HCT116 (cell line): ENCODE results near the gene PPFIA2. TPM values are rescaled to one million over a fixed set of nuclear protein-coding genes. Genes with fewer than 3 reads are reported as not detected.

Experiments used
- ATAC-seq: fragments of 200-7000 bp; cut with Tn5 transposase; 2 replicates; pipeline ENCODE4 v1.9.1; 2020; ENCODE audit warnings: mild to moderate bottlenecking, moderate library complexity
- BruUV-seq: library from RNA; stranded (reverse); fragments of 400-500 nt; replicated peaks from 2 replicates; lab custom pipeline; 2021; lab: Mats Ljungman, UMichigan
- CTCF ChIA-PET: fragments of 300-600 bp; sonication (Branson Sonifier 250); formaldehyde crosslinking; loops from one replicate; lab custom pipeline; 2021; ENCODE audit warnings: antibody characterized with exemption; lab: Charles Lee
- POLR2A ChIA-PET: fragments of 300-600, 350-600 bp; sonication (Branson Sonifier 250); formaldehyde crosslinking; loops from one replicate; lab custom pipeline; 2021; ENCODE audit warnings: antibody characterized with exemption; lab: Charles Lee
- RAD21 ChIA-PET, 2 experiments: fragments of 300-600 bp; sonication (Branson Sonifier 250); formaldehyde crosslinking; loops; one replicate each; lab custom pipeline; 2023; ENCODE audit warnings: low total read pairs in 2 of 2; ENCODE audit not compliant: uncharacterized antibody in 2 of 2, unreplicated experiment in 2 of 2, low non-redundant PET in 1 of 2; lab: Charles Lee
- DNase-seq: peaks from one replicate; pipeline ENCODE4 v3.0.0-alpha.2; 2010; ENCODE audit warnings: low read depth, low spot score
- H2AFZ ChIP-seq: fragments of 200-600 bp; shearing (Covaris generic), sonication (generic); 2 replicates; pipeline ENCODE4 v1.6.1; 2017; ENCODE audit warnings: low read depth, mixed run types, mixed read lengths, antibody characterized with exemption, low read length; ENCODE audit not compliant: poor library complexity, severe bottlenecking
- H3K27ac ChIP-seq: 2 replicates; pipeline ENCODE4 v1.5.1; 2012; ENCODE audit warnings: low read depth, low read length
- H3K27me3 ChIP-seq: fragments of 200-600 bp; sonication (generic); 2 replicates; pipeline ENCODE4 v1.6.1; 2016; ENCODE audit warnings: mixed run types, low read length, mixed read lengths; ENCODE audit not compliant: insufficient read depth
- H3K36me3 ChIP-seq, 2 experiments: fragments of 200-500 bp in 1 of 2; fragments of 200-600 bp in 1 of 2; sonication (Bioruptor generic) in 1 of 2; sonication (generic) in 1 of 2; 2 replicates each; pipeline versions ENCODE4 v1.5.1 to v1.6.1; 2014 to 2016; ENCODE audit warnings: low read length in 2 of 2, inconsistent platforms in 1 of 2, mixed read lengths in 1 of 2, mixed run types in 1 of 2; ENCODE audit not compliant: insufficient read depth in 2 of 2, control insufficient read depth in 1 of 2
- H3K4me1 ChIP-seq, 2 experiments: fragments of 200-600 bp in 1 of 2; sonication (generic) in 1 of 2; 2 replicates each; pipeline versions ENCODE4 v1.5.1 to v1.6.1; 2012 to 2017; ENCODE audit warnings: low read length in 2 of 2, inconsistent platforms in 1 of 2, mild to moderate bottlenecking in 1 of 2, mixed read lengths in 1 of 2, mixed run types in 1 of 2, moderate library complexity in 1 of 2; ENCODE audit not compliant: insufficient read depth in 2 of 2, control insufficient read depth in 1 of 2
- H3K4me2 ChIP-seq: fragments of 200-600 bp; sonication (generic); 2 replicates; pipeline ENCODE4 v1.6.1; 2017; ENCODE audit warnings: mixed run types, low read length, mixed read lengths
- H3K4me3 ChIP-seq, 2 experiments: fragments of 200-600 bp in 1 of 2; sonication (generic) in 1 of 2; replicated peaks in 1 of 2; 2 replicates each; pipeline ENCODE4 v1.5.1; 2011 to 2016; ENCODE audit warnings: low read length in 2 of 2, control low read depth in 1 of 2, low read depth in 1 of 2, mild to moderate bottlenecking in 1 of 2, mixed read lengths in 1 of 2, mixed run types in 1 of 2
- H3K79me2 ChIP-seq: fragments of 200-600 bp; sonication (generic); 2 replicates; pipeline ENCODE4 v1.6.1; 2017; ENCODE audit warnings: mild to moderate bottlenecking, mixed run types, low read length, moderate library complexity, mixed read lengths; ENCODE audit not compliant: insufficient read depth
- H3K9ac ChIP-seq: fragments of 200-600 bp; sonication (generic); 2 replicates; pipeline ENCODE4 v1.6.1; 2016; ENCODE audit warnings: low read length, mixed read lengths
- H3K9me2 ChIP-seq: fragments of 200-600 bp; sonication (generic), shearing (Covaris generic); 2 replicates; pipeline ENCODE4 v1.6.1; 2017; ENCODE audit warnings: mixed run types, mild to moderate bottlenecking, moderate library complexity; ENCODE audit not compliant: insufficient read depth
- H3K9me3 ChIP-seq, 2 experiments: fragments of 200-500 bp in 1 of 2; fragments of 200-600 bp in 1 of 2; sonication (Bioruptor generic) in 1 of 2; sonication (generic) in 1 of 2; 2 replicates each; pipeline ENCODE4 v1.6.1; 2014 to 2017; ENCODE audit warnings: low read length in 2 of 2, mixed read lengths in 2 of 2, inconsistent platforms in 1 of 2, low read depth in 1 of 2, mild to moderate bottlenecking in 1 of 2, mixed run types in 1 of 2, moderate library complexity in 1 of 2; ENCODE audit not compliant: control insufficient read depth in 1 of 2, insufficient read depth in 1 of 2
- H4K20me1 ChIP-seq: fragments of 200-600 bp; sonication (generic), shearing (Covaris generic); 2 replicates; pipeline ENCODE4 v1.6.1; 2017; ENCODE audit warnings: mixed run types, mild to moderate bottlenecking, moderate library complexity; ENCODE audit not compliant: insufficient read depth
- CBX3 ChIP-seq: IDR thresholded peaks from 2 replicates; pipeline ENCODE4 v1.6.1; 2012; ENCODE audit warnings: low read depth
- CEBPB ChIP-seq: IDR thresholded peaks from 2 replicates; pipeline ENCODE4 v1.6.1; 2012; ENCODE audit warnings: low read depth
- EGR1 ChIP-seq: IDR thresholded peaks from 2 replicates; pipeline ENCODE4 v1.6.1; 2012; ENCODE audit warnings: low read depth
- ELF1 ChIP-seq: IDR thresholded peaks from 2 replicates; pipeline ENCODE4 v1.6.1; 2012; ENCODE audit warnings: low read depth, borderline replicate concordance
- EZH2phosphoT487 ChIP-seq: fragments of 200-600 bp; IDR thresholded peaks from 2 replicates; pipeline ENCODE4 v1.6.1; 2018; ENCODE audit warnings: antibody characterized with exemption, borderline replicate concordance
- FOSL1 ChIP-seq: IDR thresholded peaks from 2 replicates; pipeline ENCODE4 v1.6.1; 2012; ENCODE audit warnings: low read depth
- RAD21 ChIP-seq: IDR thresholded peaks from 2 replicates; pipeline ENCODE4 v1.6.1; 2012; ENCODE audit warnings: low read depth, mild to moderate bottlenecking
- SIN3A ChIP-seq: IDR thresholded peaks from 2 replicates; pipeline ENCODE4 v1.6.1; 2012; ENCODE audit warnings: low read depth
- SP1 ChIP-seq: IDR thresholded peaks from 2 replicates; pipeline ENCODE4 v1.6.1; 2012; ENCODE audit warnings: low read depth
- TCF7L2 ChIP-seq: IDR thresholded peaks from 2 replicates; pipeline ENCODE4 v1.7.0; 2011; ENCODE audit warnings: borderline replicate concordance, inconsistent platforms; ENCODE audit not compliant: insufficient read depth, insufficient read length; ENCODE audit errors: extremely low read depth
- YY1 ChIP-seq: IDR thresholded peaks from 2 replicates; pipeline ENCODE4 v1.6.1; 2011; ENCODE audit warnings: low read length, low read depth, moderate library complexity, mild to moderate bottlenecking; ENCODE audit not compliant: insufficient replicate concordance; ENCODE audit errors: extremely low read depth
- ZFX ChIP-seq: fragments of 450-650 bp; IDR thresholded peaks from 2 replicates; pipeline ENCODE4 v1.6.1; 2017
- ZNF274 ChIP-seq: fragments of 200-500 bp; sonication (Bioruptor generic); IDR thresholded peaks from 2 replicates; pipeline ENCODE4 v1.6.1; 2014; ENCODE audit warnings: mild to moderate bottlenecking, low read depth, low read length, inconsistent platforms
- intact Hi-C: fragments of 100-400 bp; cut with micrococcal nuclease; formaldehyde crosslinking; loops from 2 replicates; pipeline ENCODE4 v1.10.0; 2022
- total RNA-seq: library from RNA; stranded (reverse); gene quantifications from one replicate; pipeline ENCODE4 v1.2.1, GENCODE V29; 2021; ENCODE audit not compliant: unreplicated experiment
- TF ChIP-seq, protein P1 (sequence below), 3 experiments: fragments of 200-600 bp in 1 of 3; sonication (generic) in 1 of 3; IDR thresholded peaks in 2 of 3; conservative IDR thresholded peaks in 1 of 3; 2 replicates each; pipeline ENCODE4 v1.5.1; 2012 to 2017; ENCODE audit warnings: low read depth in 2 of 3, low read length in 2 of 3, antibody characterized with exemption in 1 of 3, borderline replicate concordance in 1 of 3, control low read depth in 1 of 3, mild to moderate bottlenecking in 1 of 3, mixed read lengths in 1 of 3, mixed run types in 1 of 3, moderate library complexity in 1 of 3; ENCODE audit not compliant: insufficient read depth in 1 of 3
- TF ChIP-seq, protein P2 (sequence below): IDR thresholded peaks from 2 replicates; pipeline ENCODE4 v1.6.1; 2012
- TF ChIP-seq, protein P3 (sequence below): IDR thresholded peaks from 2 replicates; pipeline ENCODE4 v1.6.1; 2012

PPFIA2 gene
- total RNA-seq, 1 experiment from 2014 or later = not detected

DNA sequence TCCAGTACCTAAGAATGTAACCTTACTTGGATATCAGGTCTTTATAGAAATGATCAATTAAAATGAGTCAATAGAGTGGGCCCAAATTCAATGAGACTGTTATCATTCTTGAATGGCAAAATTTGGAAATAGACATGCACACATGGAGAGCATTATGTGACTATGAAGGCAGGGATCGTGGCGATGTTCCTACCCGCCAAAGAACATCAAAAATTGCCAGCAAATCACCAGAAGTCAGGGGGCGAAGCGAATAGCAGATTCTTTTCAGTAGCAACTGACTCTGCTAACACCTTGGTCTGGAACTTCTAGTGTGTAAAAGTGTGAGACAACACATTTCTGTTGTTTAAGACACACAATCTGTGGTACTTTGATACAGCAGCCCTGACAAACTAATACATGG is 488.8 kb downstream of the PPFIA2 start:
- H4K20me1 ChIP-seq = no peaks in the 10 kb centered on the region
- no peak overlapping the region for H3K27ac ChIP-seq
- H3K9ac ChIP-seq = no peak overlapping the region
- no peaks in the 10 kb centered on the region for H3K9me2 ChIP-seq
- DNase-seq = no peak
- H3K79me2 ChIP-seq = no peaks in the 10 kb centered on the region
- no peak overlapping the region for H3K4me3 ChIP-seq
- no peaks in the 10 kb centered on the region for H3K36me3 ChIP-seq
- ATAC-seq = no peak
- H3K4me2 ChIP-seq = no peak overlapping the region
- intact Hi-C loops = no loop called here
- no peaks in the 10 kb centered on the region for H3K27me3 ChIP-seq
- no peak overlapping the region for H2AFZ ChIP-seq
- no peaks in the 10 kb centered on the region for H3K4me1 ChIP-seq
- POLR2A ChIA-PET = no interaction called here
- RAD21 ChIA-PET = no interaction called here
- BruUV-seq = no TSS peak
- H3K9me3 ChIP-seq = no peaks in the 10 kb centered on the region
- CTCF ChIA-PET = no interaction called here
- TF ChIP-seq, protein P1, sequence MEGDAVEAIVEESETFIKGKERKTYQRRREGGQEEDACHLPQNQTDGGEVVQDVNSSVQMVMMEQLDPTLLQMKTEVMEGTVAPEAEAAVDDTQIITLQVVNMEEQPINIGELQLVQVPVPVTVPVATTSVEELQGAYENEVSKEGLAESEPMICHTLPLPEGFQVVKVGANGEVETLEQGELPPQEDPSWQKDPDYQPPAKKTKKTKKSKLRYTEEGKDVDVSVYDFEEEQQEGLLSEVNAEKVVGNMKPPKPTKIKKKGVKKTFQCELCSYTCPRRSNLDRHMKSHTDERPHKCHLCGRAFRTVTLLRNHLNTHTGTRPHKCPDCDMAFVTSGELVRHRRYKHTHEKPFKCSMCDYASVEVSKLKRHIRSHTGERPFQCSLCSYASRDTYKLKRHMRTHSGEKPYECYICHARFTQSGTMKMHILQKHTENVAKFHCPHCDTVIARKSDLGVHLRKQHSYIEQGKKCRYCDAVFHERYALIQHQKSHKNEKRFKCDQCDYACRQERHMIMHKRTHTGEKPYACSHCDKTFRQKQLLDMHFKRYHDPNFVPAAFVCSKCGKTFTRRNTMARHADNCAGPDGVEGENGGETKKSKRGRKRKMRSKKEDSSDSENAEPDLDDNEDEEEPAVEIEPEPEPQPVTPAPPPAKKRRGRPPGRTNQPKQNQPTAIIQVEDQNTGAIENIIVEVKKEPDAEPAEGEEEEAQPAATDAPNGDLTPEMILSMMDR (IDR thresholded peaks at IDR 0.05 in 2 of 3, conservative IDR thresholded peaks at IDR 0.05 in 1 of 3; ENCODE audit: borderline replicate concordance in 1 of 3, insufficient read depth in 1 of 3, low read depth in 2 of 3, low read length in 2 of 3) = no peak
- TF ChIP-seq, protein P2, sequence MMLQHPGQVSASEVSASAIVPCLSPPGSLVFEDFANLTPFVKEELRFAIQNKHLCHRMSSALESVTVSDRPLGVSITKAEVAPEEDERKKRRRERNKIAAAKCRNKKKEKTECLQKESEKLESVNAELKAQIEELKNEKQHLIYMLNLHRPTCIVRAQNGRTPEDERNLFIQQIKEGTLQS = no peak
- TF ChIP-seq, protein P3, sequence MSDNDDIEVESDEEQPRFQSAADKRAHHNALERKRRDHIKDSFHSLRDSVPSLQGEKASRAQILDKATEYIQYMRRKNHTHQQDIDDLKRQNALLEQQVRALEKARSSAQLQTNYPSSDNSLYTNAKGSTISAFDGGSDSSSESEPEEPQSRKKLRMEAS = no peak
- TF ChIP-seq ZFX (no peak), TCF7L2 (no peak), ZNF274 (no peak), SIN3A (no peak), EZH2phosphoT487 (no peak), FOSL1 (no peak), SP1 (no peak), EGR1 (no peak), CEBPB (no peak), RAD21 (no peak), CBX3 (no peak), ELF1 (no peak), YY1 (no peak)
